Immature natural killer cell (primary cell): ENCODE measurements around the gene PRAMEF12. TPM values are rescaled to one million over a fixed set of nuclear protein-coding genes. Genes with fewer than 3 reads are reported as not detected.

Experiments
- polyA plus RNA-seq, 3 donors: library from polyadenylated mRNA; unstranded; fragments of 300-500 nt; fragmentation: Illumina TruSeq; gene quantifications; one replicate each; pipeline ENCODE4 v1.2.3, GENCODE V29; 2021

PRAMEF12 gene
- polyA plus RNA-seq, 3 donors from 2014 or later = not detected

Other genes with a start within 250 kb of the PRAMEF12 start
- gene DHRS3, start 155.5 kb upstream of the PRAMEF12 start, polyA plus RNA-seq = 100 to 1,000 TPM in 1 of 3 donors, 10 to 100 TPM in 2; 70.3 to 116 (median 74.3) TPM
- not detected for gene AADACL4, start 129.7 kb upstream of the PRAMEF12 start, polyA plus RNA-seq
- gene AADACL3, start 57.6 kb upstream of the PRAMEF12 start, polyA plus RNA-seq = not detected
- not detected for gene CFAP107, start 27.5 kb upstream of the PRAMEF12 start, polyA plus RNA-seq
- gene PRAMEF1, start 17.7 kb downstream of the PRAMEF12 start, polyA plus RNA-seq = not detected
- not detected for gene PRAMEF11, start 57.7 kb downstream of the PRAMEF12 start, polyA plus RNA-seq
- not detected for gene HNRNPCL1, start 75.0 kb downstream of the PRAMEF12 start, polyA plus RNA-seq
- gene PRAMEF2, start 83.3 kb downstream of the PRAMEF12 start, polyA plus RNA-seq = not detected
- not detected for gene PRAMEF4, start 112.5 kb downstream of the PRAMEF12 start, polyA plus RNA-seq
- not detected for gene PRAMEF10, start 124.5 kb downstream of the PRAMEF12 start, polyA plus RNA-seq
- not detected for gene PRAMEF7, start 142.9 kb downstream of the PRAMEF12 start, polyA plus RNA-seq
- gene PRAMEF6, start 173.8 kb downstream of the PRAMEF12 start, polyA plus RNA-seq = not detected